Activated B cell treated with CpG ODN at 0.5 μM for 24 hours (primary cell): ENCODE data around the gene MRPL38. TPM values are rescaled to one million over a fixed set of nuclear protein-coding genes. Genes with fewer than 3 reads are reported as not detected.

ENCODE experiments used
- ATAC-seq: fragments of 200-7000 bp; cut with Tn5 transposase; one replicate; pipeline ENCODE4 v1.10.0; 2021; ENCODE audit warnings: low read depth, mild to moderate bottlenecking, moderate library complexity
- CTCF ChIA-PET: fragments of 350-600 bp; sonication (Branson Sonifier 250); formaldehyde crosslinking; loops from one replicate; lab custom pipeline; 2021; ENCODE audit warnings: antibody characterized with exemption; lab: Charles Lee
- POLR2A ChIA-PET: fragments of 350-600 bp; sonication (Branson Sonifier 250); formaldehyde crosslinking; loops from one replicate; lab custom pipeline; 2021; ENCODE audit warnings: antibody characterized with exemption; lab: Charles Lee
- DNase-seq: peaks from one replicate; pipeline ENCODE4 v3.0.0; 2022
- H3K27ac Mint-ChIP-seq: one replicate; pipeline ENCODE4 v1.8.0; 2020; ENCODE audit warnings: mixed read lengths
- H3K27me3 Mint-ChIP-seq: one replicate; pipeline ENCODE4 v1.8.0; 2021; ENCODE audit warnings: mixed read lengths
- H3K36me3 Mint-ChIP-seq: one replicate; pipeline ENCODE4 v1.8.0; 2021; ENCODE audit warnings: low read depth, mixed read lengths
- H3K4me1 Mint-ChIP-seq: one replicate; pipeline ENCODE4 v1.8.0; 2021; ENCODE audit warnings: mixed read lengths
- H3K4me3 Mint-ChIP-seq: one replicate; pipeline ENCODE4 v1.8.0; 2020; ENCODE audit warnings: mild to moderate bottlenecking, mixed read lengths
- H3K9me3 Mint-ChIP-seq: one replicate; pipeline ENCODE4 v1.8.0; 2020; ENCODE audit warnings: mixed read lengths
- intact Hi-C: fragments of 100-400 bp; cut with micrococcal nuclease; formaldehyde crosslinking; loops from one replicate; pipeline ENCODE4 v1.15.1; 2024
- total RNA-seq: library from RNA; stranded (reverse); gene quantifications from 2 replicates; pipeline ENCODE4 v1.2.3, GENCODE V29; 2022
- TF ChIP-seq, protein P1 (sequence below): fragments of 200-600 bp; IDR thresholded peaks from one replicate; pipeline ENCODE4 v1.8.0; 2022; ENCODE audit warnings: antibody characterized with exemption, mild to moderate bottlenecking

Gene MRPL38
- total RNA-seq, 1 donor from 2014 or later = 137 TPM

DNA sequence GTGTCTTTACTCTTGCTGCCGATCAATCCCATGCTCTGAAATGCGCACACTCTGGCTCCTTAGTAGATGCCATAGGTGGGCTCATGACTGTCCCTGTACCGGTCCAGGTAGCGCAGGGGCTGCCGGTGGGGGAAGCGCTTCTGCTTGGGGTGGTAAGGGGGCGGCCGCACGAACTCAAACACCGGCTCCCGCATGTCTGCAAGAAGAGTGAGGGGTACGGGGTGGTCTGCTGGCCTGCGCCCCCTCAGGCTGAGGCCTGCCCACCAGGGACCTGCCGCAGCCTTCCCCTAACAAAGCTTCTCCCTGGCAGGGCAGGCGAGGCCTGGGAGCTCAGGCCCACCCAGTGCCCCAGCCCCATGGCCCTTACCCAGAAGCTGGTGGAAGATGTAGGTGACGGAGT is 5.9 kb downstream of the MRPL38 start:
- TF ChIP-seq, protein P1, sequence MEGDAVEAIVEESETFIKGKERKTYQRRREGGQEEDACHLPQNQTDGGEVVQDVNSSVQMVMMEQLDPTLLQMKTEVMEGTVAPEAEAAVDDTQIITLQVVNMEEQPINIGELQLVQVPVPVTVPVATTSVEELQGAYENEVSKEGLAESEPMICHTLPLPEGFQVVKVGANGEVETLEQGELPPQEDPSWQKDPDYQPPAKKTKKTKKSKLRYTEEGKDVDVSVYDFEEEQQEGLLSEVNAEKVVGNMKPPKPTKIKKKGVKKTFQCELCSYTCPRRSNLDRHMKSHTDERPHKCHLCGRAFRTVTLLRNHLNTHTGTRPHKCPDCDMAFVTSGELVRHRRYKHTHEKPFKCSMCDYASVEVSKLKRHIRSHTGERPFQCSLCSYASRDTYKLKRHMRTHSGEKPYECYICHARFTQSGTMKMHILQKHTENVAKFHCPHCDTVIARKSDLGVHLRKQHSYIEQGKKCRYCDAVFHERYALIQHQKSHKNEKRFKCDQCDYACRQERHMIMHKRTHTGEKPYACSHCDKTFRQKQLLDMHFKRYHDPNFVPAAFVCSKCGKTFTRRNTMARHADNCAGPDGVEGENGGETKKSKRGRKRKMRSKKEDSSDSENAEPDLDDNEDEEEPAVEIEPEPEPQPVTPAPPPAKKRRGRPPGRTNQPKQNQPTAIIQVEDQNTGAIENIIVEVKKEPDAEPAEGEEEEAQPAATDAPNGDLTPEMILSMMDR = no peak
- no peak overlapping the region for H3K27ac Mint-ChIP-seq

DNA sequence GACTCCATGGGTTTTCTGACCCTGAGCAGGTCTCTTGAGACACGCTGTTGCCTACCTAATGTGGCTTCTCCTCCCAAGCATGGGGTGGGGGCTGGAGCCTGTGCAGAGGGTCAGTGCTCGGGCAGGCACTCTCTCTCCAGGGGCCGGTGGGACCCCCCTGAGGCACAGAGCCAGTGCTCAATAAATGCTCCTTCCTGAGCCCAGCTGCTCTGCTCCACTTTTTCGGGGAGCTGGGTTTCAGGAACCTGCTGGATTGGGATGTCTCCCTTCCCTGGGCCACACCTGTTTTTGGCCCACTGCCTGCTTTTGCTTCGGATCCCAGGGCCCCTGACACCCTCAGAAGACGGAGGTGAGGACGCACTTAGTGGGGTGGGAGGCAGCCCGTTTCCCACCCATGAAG is 6.6 kb downstream of the MRPL38 start:
- intact Hi-C loops = no loop called here
- POLR2A ChIA-PET = interaction anchor here (0.6 to 3.7 kb wide), 6 partner anchors 11 to 118 kb away, joined by 3 to 53 read pairs (median 4); partner anchors contain the start of gene WBP2
- peak overlapping the region; percentile 28 for H3K4me3 Mint-ChIP-seq
- H3K27me3 Mint-ChIP-seq = no peaks in the 10 kb centered on the region
- TF ChIP-seq, protein P1 = no peak
- peaks cover 40% of the 10 kb centered on the region for H3K36me3 Mint-ChIP-seq
- no peak for DNase-seq
- H3K9me3 Mint-ChIP-seq = no peaks in the 10 kb centered on the region
- H3K27ac Mint-ChIP-seq = no peak overlapping the region
- CTCF ChIA-PET = interaction anchor here (1.0 kb wide), 1 partner anchor 42 kb away, joined by 4 read pairs; no protein-coding TSS in a partner anchor
- ATAC-seq = no peak
- H3K4me1 Mint-ChIP-seq = peaks cover 27% of the 10 kb centered on the region

More for the DNA sequence above, 5.9 kb downstream of the MRPL38 start:
- Mint-ChIP-seq H3K27me3 (no peaks in the 10 kb centered on the region), H3K4me1 (peaks cover 26% of the 10 kb centered on the region), H3K9me3 (no peaks in the 10 kb centered on the region), H3K4me3 (no peak overlapping the region), H3K36me3 (peaks cover 40% of the 10 kb centered on the region)
- ATAC-seq (no peak), DNase-seq (no peak)
- CTCF ChIA-PET = no interaction called here
- POLR2A ChIA-PET = interaction anchor here (0.7 to 1.3 kb wide), 2 partner anchors 21 to 40 kb away, joined by 4 read pairs; no protein-coding TSS in a partner anchor
- intact Hi-C loops = no loop called here

DNA sequence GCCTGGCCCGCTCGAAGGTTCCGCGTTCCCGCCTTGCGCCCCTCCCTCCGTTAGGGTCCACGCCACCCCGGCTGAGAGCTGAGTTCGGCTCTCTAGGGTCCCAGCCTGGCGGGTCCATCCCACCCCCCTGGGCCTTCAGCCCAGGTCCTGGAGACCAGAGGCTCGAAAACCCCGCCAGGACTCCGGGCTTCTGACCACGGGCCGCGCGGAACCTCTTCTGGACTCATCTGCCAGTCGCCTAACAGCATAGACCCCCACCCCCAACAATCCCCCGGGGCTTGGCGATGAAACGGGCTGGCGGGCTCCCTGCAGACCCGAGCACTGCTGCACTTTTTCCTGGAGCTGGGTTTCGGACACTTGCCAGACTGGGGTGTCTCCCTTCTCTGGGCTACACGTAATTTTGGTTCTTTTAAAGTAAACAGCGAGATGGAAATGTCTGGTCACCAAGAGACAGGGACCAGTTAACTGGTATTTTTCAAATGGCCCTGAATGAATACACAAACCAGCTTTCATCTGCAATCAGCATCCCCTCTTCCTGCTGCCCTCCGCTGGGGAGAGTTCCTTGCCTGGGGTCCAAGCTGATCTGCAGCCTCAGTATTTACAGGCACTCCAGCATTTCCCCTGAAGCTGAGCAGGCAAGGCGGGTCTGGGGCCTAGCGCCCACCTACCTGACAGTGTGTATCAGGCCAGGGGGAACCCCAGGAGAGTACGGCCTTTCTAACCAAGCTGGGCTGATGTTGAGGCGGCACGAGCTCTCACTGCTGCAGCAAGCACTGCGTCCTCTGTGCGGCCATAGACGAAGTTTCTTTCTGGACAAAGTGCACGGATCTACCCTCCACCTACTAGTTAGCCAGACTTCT is 7.3 kb downstream of the MRPL38 start:
- intact Hi-C loops = loop anchor here (2.0 kb wide), 1 partner anchor 119 kb away; a partner anchor contains a TSS
- H3K36me3 Mint-ChIP-seq = peaks cover 39% of the 10 kb centered on the region
- no peaks in the 10 kb centered on the region for H3K27me3 Mint-ChIP-seq
- DNase-seq (no peak), ATAC-seq (no peak)
- CTCF ChIA-PET = interaction anchor here (0.7 to 2.1 kb wide), 11 partner anchors 8 to 144 kb away, joined by 3 to 12 read pairs (median 4); partner anchors contain the start of genes MRPL38 and WBP2
- POLR2A ChIA-PET = interaction anchor here (1.0 to 3.7 kb wide), 14 partner anchors 8 to 829 kb away, joined by 3 to 53 read pairs (median 16); partner anchors contain the start of genes GALK1, JMJD6, METTL23 and MRPL38
- no peaks in the 10 kb centered on the region for H3K9me3 Mint-ChIP-seq
- TF ChIP-seq, protein P1 = no peak
- peak overlapping the region; percentile 76 for H3K4me3 Mint-ChIP-seq
- H3K4me1 Mint-ChIP-seq = peaks cover 27% of the 10 kb centered on the region
- H3K27ac Mint-ChIP-seq = peak overlapping the region; percentile 41

DNA sequence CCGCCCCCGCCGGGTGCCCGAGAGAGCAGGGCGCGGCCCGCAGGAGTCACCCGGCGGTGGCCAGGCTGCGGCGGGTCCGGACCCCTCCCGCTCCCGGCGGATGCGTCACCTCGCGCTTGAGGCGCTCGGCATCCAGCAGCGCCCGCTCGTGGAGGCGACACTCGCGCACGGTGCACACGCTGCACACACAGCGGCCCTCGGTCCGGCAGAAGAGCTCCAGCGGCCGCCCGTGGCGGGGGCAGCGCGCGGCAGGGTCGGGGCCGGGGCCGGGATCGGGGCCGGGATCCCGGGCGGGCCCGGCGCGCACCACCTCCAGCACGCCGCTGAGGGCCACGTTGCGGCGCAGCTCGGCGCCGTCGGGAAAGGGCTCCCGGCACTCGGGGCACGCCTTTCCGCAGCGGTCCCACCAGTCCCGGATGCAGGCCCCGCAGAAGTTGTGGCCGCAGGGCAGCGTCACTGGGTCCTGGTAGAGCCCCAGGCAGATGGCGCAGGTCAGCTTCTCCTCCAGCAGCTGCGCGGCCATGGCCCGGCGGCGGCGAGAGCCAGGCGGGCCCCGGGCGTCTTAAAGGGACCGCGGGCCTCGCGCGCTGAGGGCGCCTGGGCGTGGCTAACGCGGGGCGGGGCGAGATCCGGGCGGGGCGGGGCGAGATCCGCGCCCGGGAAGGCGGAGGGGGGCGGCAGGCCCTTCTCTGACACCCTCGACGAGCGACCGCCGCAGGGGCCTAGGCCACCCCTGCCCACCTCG is 8.1 kb downstream of the MRPL38 start, which contains the start of gene TRIM65:
TRIM65 (minus strand) TSS at position 537 of the 745 bp plus-strand sequence; CDS start at position 523, 14 bp downstream.
- peak; percentile 85 for ATAC-seq
- intact Hi-C loops = loop anchor here (1.0 to 2.0 kb wide), 5 partner anchors 8 to 118 kb away; partner anchors contain the start of genes MRPL38 and WBP2
- Mint-ChIP-seq H3K27me3 (no peaks in the 10 kb centered on the region), H3K4me1 (peaks cover 27% of the 10 kb centered on the region), H3K9me3 (no peaks in the 10 kb centered on the region), H3K4me3 (peak within 1 kb of the TSS; percentile 82), H3K27ac (peak within 1 kb of the TSS; percentile 73), H3K36me3 (peaks cover 32% of the 10 kb centered on the region)
- CTCF ChIA-PET = interaction anchor here (0.6 to 2.1 kb wide), 17 partner anchors 8 to 549 kb away, joined by 3 to 12 read pairs (median 3); partner anchors contain the start of genes MRPL38, SMIM5 and WBP2
- POLR2A ChIA-PET = interaction anchor here (0.7 to 3.7 kb wide), 21 partner anchors 8 to 830 kb away, joined by 3 to 53 read pairs (median 6); partner anchors contain the start of genes ACOX1, FBF1, GALK1 and GGA3
- DNase-seq = peak; percentile 86
- TF ChIP-seq, protein P1 = no peak
